GM21390 (cell line): ENCODE data around the gene TENM3.

Source experiments
- ATAC-seq: cut with Tn5 transposase; IDR thresholded peaks from one replicate; pipeline ENCODE4 v1.9.1; 2021; ENCODE audit not compliant: unreplicated experiment

The TENM3 gene

DNA sequence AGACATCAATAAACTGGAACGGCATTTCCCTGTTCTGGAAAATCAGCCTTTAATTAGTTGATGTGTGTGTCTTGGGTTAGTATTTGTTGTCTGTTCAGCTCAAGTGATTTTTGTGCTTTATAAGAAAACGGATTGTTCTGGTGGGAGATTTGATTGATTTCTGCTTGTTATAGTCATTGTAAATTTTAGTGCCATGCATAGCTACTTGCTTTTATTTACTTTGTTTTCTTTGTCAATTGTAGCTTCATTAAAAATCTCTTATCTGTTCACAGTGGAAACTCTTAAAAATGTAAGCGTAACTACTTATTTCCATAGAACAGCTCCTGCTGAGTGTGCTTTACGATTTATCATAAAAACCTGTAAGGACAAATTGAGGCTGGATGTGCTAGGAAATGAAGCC is 253.2 kb downstream of the TENM3 start:
- no peak for ATAC-seq

- no peak for ATAC-seq
Measured at GRCh38 chr4:182502064-182502463, 258.9 kb downstream of the TENM3 start.

GRCh38 chr4:182504463-182504862 is 261.3 kb downstream of the TENM3 start:
- no peak for ATAC-seq

GRCh38 chr4:182507805-182508204 is 264.6 kb downstream of the TENM3 start:
- no peak for ATAC-seq

GRCh38 chr4:182510836-182511235 is 267.6 kb downstream of the TENM3 start:
- no peak for ATAC-seq

DNA sequence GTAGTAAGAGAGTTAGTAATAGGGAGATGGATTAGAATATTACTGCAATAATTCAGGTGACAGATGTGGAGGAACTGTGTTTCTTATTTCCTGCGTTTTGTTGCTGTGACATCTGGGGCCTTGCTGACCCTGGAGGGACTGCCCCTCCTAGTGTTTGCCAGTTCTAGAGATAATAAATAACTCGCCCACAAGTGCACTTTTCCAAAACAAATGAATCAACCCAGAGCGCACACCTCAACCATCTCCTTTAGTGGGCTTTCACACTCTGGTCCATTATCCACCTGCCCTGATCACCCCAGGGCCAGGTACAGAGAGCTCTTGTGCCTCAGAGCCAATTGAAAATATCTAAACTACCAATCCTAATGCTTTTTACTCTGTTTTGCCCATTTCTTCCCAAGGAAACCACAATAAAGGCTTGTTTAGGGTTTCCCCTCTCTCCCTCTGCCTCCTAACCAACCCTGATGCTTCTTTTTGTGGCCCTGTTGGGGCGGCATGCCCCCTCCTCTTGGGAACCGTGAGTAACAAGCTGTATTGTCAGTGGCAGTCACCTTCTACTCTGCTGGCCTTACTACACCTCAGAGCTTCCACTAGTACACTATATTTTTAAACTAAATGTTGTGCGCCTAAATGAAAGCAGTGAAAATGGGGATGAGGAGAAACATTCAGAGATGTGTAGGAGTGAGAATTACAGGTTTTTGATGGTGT is 270.5 kb downstream of the TENM3 start:
- ATAC-seq, result no peak

- ATAC-seq, result no peak
Measured at GRCh38 chr4:182518421-182518820, 275.2 kb downstream of the TENM3 start.

DNA sequence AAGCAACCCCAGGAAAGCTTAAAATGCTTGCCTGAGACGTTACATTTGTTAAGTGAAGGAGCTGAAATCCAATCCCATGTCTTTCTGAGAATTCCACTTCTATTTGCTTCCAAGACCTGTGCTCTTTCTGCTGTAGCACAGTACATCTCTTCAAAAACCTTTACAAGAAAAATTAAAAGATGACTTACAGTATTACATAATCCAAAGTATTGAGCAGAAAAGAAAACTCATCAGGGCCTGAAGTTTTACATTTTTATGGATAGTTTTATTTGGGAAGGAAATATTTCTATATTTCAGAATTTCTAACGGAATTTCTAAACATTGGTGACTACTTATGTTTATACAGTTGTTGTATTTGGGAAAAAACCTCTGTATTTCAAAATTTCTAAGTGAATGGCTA is 276.3 kb downstream of the TENM3 start:
- ATAC-seq, result no peak

- ATAC-seq, result no peak
Measured at GRCh38 chr4:182521011-182521410, 277.8 kb downstream of the TENM3 start.

DNA sequence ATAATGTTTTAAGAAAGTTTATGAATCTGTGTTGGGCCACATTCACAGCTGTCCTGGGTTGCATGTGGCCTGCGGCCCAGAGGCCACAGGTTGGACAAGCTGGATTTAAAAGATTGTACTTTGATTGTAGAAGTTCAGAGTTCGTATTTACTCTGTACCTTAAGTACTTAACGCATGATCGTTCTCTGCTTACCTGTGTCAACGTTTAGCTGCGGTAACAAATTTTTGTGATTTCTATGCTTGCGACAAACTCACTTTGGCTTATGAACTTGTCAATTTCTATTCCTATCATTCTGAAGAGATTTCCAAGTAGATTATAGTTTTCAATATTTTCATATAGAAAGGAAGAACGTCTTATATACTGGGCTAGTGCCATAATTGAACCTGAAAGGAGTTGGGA is 285.6 kb downstream of the TENM3 start:
- ATAC-seq, result no peak

DNA sequence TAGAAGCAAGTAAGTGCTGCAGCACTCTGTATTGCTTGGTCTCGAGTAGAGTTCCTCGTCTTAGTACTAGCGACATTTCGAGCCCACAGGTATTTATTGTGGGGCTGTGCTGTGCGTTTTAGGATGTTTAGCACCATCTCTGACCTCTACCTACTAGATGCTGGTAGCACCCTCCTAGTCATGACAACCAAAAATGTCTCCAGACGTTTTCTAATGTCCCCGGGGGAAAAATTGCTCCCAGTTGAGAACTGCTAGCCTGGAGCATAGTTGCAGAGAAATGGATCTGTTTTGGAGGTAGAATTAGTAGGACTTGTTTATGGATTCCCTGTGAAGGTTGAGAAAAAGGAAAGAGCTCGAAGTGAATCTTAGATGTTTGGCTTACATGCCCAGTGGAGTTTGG is 287.2 kb downstream of the TENM3 start:
- no peak for ATAC-seq

- ATAC-seq, result no peak
Measured at GRCh38 chr4:182531555-182532162, 288.5 kb downstream of the TENM3 start.

GRCh38 chr4:182532441-182532840 is 289.2 kb downstream of the TENM3 start:
- no peak for ATAC-seq

DNA sequence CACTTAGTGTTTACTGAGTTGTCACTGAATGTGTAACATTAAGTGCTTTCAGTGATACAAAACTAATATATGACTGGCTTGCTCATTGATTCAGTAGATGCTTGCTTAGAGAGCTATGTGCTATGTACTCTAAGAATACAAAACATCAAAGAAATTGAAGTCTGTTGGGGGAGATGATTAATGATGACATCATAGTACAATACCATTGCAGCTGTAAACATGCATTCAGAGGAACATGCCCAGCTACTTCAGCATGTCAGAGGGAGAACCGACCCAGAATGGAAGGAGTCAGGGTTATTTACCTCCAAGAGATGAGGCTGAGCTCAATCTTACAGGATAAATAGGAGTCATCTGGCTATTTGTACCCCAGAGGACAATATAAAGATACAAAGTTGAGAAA is 290.8 kb downstream of the TENM3 start:
- ATAC-seq, result no peak

DNA sequence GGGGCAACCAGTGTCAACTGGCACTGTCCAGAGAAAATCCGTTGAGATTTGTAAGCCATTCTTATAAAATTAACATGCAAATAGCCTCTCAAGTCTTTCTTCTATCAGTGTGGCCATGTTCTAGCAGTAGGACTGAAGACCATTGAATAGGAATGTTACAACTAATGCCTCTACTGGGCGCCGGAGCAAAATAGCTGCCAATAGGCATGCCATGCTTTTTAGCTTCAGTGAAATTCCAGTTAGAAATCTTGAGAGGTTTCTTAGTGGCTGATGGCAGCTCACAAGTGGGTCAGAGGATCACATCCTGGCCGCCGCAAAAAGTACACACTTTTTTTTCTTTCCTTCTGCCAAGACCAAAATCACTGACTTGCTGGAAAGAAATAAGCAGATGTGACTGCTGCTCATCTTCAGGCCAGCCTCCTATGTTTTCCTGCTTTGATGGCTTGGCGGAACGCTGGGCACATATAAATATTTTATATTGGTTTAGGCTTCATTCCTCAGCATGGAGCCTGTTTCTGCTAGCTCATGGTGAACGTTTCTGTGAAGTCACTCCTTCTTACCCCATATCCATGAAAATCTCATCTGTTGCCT is 293.1 kb downstream of the TENM3 start:
- no peak for ATAC-seq

GRCh38 chr4:182537031-182537795 is 294.0 kb downstream of the TENM3 start:
- ATAC-seq, result no peak

DNA sequence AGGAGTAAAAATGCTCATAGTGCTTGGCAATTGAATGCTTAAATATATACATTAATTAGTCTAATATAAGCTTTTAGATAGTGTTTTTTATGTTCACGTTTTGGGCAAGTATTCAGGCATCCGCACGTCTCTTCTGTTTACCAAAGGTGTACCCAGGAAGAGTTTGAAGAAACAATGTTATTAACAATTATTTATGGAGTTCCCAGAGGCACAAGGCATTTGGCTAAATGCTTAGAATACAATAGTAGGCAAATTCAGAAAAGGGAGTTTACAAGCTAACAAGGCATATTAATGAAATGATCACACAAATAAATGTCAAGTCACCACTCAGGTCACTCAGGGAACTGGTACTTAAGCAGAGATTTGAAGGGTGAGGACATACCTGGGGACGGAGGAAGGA is 294.8 kb downstream of the TENM3 start:
- ATAC-seq, result no peak

DNA sequence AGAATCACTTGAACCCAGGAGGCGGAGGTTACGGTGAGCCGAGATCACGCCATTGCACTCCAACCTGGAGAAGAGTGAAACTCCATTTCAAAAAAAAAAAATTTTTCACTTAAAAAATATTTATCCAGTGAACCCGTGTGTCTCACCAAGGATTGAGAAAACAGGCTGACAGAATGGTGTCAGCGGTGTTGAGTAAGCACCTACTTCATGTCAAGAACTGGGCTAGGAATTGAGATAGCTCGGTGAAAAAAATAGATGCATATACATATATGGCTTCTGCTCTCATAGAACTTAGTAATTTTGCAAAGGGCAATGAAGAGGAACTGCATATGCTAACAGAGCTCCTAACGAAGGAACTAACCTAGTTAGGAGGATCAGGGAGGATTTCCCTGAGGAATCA is 297.3 kb downstream of the TENM3 start:
- no peak for ATAC-seq

DNA sequence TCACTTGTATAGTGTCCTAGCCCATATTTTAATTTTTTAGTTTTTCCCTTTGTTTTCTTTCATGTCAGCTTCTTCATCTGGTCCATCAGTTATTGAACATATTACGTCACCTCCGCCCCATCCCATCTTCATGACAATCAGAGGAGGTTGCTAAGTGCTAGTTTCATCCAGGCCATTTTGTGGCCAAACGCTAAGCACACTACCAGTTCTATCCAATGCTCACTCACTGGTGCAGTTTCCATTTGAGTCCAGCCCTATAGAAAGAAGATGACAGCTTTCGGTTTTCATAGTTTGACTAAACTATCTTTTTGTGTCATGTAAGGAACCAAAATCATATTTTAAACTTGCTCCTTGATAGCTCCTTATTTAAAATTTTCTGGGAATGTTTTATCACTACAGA is 304.2 kb downstream of the TENM3 start:
- peak; percentile 99 for ATAC-seq

DNA sequence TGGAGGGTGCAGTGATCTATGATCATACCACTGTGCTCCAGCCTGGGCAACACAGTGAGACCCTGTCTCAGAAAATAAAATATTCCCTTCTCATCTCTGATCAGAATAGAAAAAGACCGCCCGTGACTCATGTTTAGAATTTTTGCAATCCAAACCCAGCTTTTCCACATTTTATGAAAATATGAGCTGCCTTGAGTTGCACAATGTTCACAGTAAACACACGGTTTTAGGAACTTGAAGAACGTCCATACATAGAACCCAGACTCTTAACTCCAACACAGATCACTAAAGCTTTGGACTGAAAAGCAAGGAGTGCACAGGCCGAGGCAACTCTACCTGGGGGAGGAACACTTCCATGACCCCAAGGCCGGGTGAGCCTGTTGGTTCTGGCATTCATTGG is 305.0 kb downstream of the TENM3 start:
- no peak for ATAC-seq

GRCh38 chr4:182549356-182549755 is 306.2 kb downstream of the TENM3 start:
- no peak for ATAC-seq

GRCh38 chr4:182552948-182553347 is 309.7 kb downstream of the TENM3 start:
- ATAC-seq, result no peak
